Small intestine (tissue), 16 donors: ENCODE results near the gene NLE1. TPM values are rescaled to one million over a fixed set of nuclear protein-coding genes. Genes with fewer than 3 reads are reported as not detected.

ENCODE experiments used
- DNase-seq, 2 donors: peaks; one replicate each; pipeline versions ENCODE4 v3.0.0 to v3.0.0-alpha.2; 2013
- FAIRE-seq: peaks from 2 replicates; lab custom pipeline; 2012; peaks lifted over from hg19 to GRCh38; lab: Jason Lieb, UNC
- H3K27ac ChIP-seq, 3 donors: one replicate each; pipeline ENCODE4 v1.5.1; 2013; ENCODE audit warnings: low read length in 2 of 3, mild to moderate bottlenecking in 2 of 3, control low read depth in 1 of 3, inconsistent platforms in 1 of 3, low read depth in 1 of 3, moderate library complexity in 1 of 3
- H3K27me3 ChIP-seq, 3 donors: one replicate each; pipeline ENCODE4 v1.6.1; 2013; ENCODE audit warnings: low read length in 3 of 3, inconsistent platforms in 1 of 3; ENCODE audit not compliant: control insufficient read depth in 3 of 3, insufficient read depth in 3 of 3
- H3K36me3 ChIP-seq, 3 donors: one replicate each; pipeline ENCODE4 v1.6.1; 2013; ENCODE audit warnings: low read length in 3 of 3, inconsistent platforms in 1 of 3, low read depth in 1 of 3, mild to moderate bottlenecking in 1 of 3, moderate library complexity in 1 of 3; ENCODE audit not compliant: control insufficient read depth in 3 of 3, insufficient read depth in 2 of 3
- H3K4me1 ChIP-seq, 3 donors: one replicate each; pipeline ENCODE4 v1.6.1; 2013; ENCODE audit warnings: low read length in 2 of 3, inconsistent platforms in 1 of 3, low read depth in 1 of 3, mild to moderate bottlenecking in 1 of 3, moderate library complexity in 1 of 3; ENCODE audit not compliant: control insufficient read depth in 3 of 3, insufficient read depth in 2 of 3
- H3K4me3 ChIP-seq, 3 donors: one replicate each; pipeline ENCODE4 v1.5.1; 2013; ENCODE audit warnings: low read length in 3 of 3, control low read depth in 1 of 3, inconsistent platforms in 1 of 3, low read depth in 1 of 3, mild to moderate bottlenecking in 1 of 3, moderate library complexity in 1 of 3
- H3K9me3 ChIP-seq, 2 donors: one replicate each; pipeline ENCODE4 v1.6.1; 2013; ENCODE audit warnings: low read depth in 1 of 2, low read length in 1 of 2; ENCODE audit not compliant: control insufficient read depth in 2 of 2, insufficient read depth in 1 of 2
- WGBS, 3 donors: extraction: QIAGEN DNeasy Blood & Tissue Kit; methylation state at CpG; one replicate each; pipeline ENCODE4 v1.1.7; 2013; 5-methylcytosine and 5-hydroxymethylcytosine counted together
- long read RNA-seq, 10 donors: transcript quantifications; one replicate each; lab custom pipeline, GENCODE V29; 2026
- polyA plus RNA-seq, 4 donors: library from polyadenylated mRNA; stranded (reverse) in 3 of 4; unstranded in 1 of 4; fragments of 200-250 nt in 3 of 4; fragments of 120-200 nt in 1 of 4; gene quantifications; one replicate each; pipeline versions ENCODE4 v1.2.1 to v1.2.3, GENCODE V29; 2013
- donor health status: healthy with polysubstance abuse.
- donor health status: control.
- donor health status: control.
- donor health status: Bipolar disorder and iron deficiency.
- donor health status: healthy.

Gene NLE1
- polyA plus RNA-seq: 10 to 100 TPM in 2 of 4 donors, 1 to 10 TPM in 2; 1.8 to 13.9 (median 7.5) TPM
- long read RNA-seq, donor 1: 0 reads
- long read RNA-seq, donor 2, partial matches to known transcripts: 0 of 2 reads
- long read RNA-seq, donor 2, other reads (novel, unspliced or antisense): 0 of 2 reads
- long read RNA-seq, donor 3, partial matches to known transcripts: 0 of 1 reads
- long read RNA-seq, donor 3, other reads (novel, unspliced or antisense): 0 of 1 reads
- long read RNA-seq, donor 4: 0 reads
- long read RNA-seq, donor 5: 0 reads
- long read RNA-seq, donor 6, partial matches to known transcripts: 0 of 1 reads
- long read RNA-seq, donor 6, other reads (novel, unspliced or antisense): 0 of 1 reads
- long read RNA-seq, donor 7, partial matches to known transcripts: 0 of 4 reads
- long read RNA-seq, donor 7, other reads (novel, unspliced or antisense): 0 of 4 reads
- long read RNA-seq, donor 8: 0 reads
- long read RNA-seq, donor 9: 0 reads
- long read RNA-seq, donor 10, partial matches to known transcripts: 0 of 4 reads
- long read RNA-seq, donor 10, other reads (novel, unspliced or antisense): 0 of 4 reads

GRCh38 chr17:35141681-35142466, at the start of gene NLE1:
Gene NLE1, minus strand, starts transcription at chr17:35142303. Its CDS starts 28 bp downstream, at chr17:35142275.
- FAIRE-seq: no peak

DNA sequence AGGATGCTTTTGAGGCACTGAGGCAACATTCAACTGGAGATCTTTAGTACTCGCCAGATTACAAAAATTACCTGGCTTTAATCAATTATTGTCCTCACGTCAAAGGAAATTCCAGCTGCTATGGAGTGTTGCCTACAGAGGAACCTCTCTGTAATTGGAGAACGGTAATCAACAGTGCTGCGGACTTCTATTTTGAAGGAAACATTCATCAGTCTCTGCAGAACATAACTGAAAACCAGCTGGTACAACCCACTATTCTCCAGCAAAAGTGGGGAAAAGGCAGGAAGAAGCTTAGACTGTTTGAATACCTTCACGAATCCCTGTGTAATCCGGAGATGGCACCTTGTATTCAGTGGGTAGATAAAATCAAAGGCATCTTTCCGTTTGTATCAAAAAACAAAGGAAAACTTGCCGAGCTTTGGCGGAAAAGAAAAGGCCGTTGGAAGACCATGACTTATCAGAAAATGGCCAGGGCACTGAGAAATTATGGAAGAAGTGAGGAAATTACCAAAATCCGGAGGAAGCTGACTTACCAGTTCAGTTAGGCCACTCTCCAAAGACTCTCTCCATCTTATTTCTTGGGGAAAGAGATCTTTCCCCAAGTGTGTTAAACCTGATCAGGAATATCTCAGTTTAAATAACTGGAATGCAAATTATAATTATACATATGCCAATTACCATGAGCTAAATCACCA, 49.0 kb upstream of the NLE1 start:
- no peak for FAIRE-seq
- no peak overlapping the region for H3K4me3 ChIP-seq
- no peak overlapping the region for H3K27ac ChIP-seq
- no peaks in the 10 kb centered on the region for H3K27me3 ChIP-seq
- WGBS, 3 donors: 75 to 81% (median 80%) methylated on average over 11 of the region's 11 CpGs
- peaks cover 0 to 4% of the 10 kb centered on the region in 2 donors for H3K9me3 ChIP-seq
- no peaks in the 10 kb centered on the region for H3K4me1 ChIP-seq
- no peaks in the 10 kb centered on the region for H3K36me3 ChIP-seq
- DNase-seq: no peak

More at GRCh38 chr17:35141681-35142466, at the start of gene NLE1:
- 0 to 1% (median 1%) methylated on average over 59 to 65 of the region's 65 CpGs for WGBS, 3 donors
- peak within 1 kb of the TSS; percentile 71 to 90 (median 80) for H3K4me3 ChIP-seq
- H3K36me3 ChIP-seq: peaks cover 0 to 25% (median 7%) of the 10 kb centered on the region in 3 donors
- no peaks in the 10 kb centered on the region for H3K9me3 ChIP-seq
- no peaks in the 10 kb centered on the region for H3K27me3 ChIP-seq
- H3K4me1 ChIP-seq: no peaks in the 10 kb centered on the region
- H3K27ac ChIP-seq: no peak within 1 kb of the TSS
- peak; percentile 69 to 89 for DNase-seq

DNA sequence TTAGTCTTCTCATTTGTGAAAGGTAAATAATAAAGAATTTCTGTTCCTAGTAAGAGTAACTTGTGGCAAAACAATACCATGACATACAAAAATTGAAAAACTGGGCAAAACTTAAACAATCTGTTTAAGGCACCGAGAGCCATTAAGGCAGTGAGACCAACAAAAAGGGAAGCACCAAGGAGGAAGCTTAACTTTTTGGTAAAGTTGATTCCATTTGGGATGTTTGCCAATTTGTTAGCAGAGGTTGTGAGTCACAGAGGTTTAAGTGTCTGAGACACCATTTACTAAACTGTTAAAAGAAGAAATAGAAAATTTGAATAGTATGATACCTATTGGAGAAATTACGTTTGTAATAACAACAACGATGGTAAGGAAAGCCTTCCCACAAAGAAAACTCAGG, 47.2 kb upstream of the NLE1 start:
- DNase-seq (no peak), FAIRE-seq (no peak)
- WGBS, 3 donors: 74 to 81% (median 79%) methylated on average over 3 of the region's 3 CpGs

GRCh38 chr17:35188111-35188510, 46.0 kb upstream of the NLE1 start:
- Histone ChIP-seq H3K9me3 (no peaks in the 10 kb centered on the region), H3K27me3 (no peaks in the 10 kb centered on the region), H3K4me3 (no peak overlapping the region), H3K27ac (no peak overlapping the region), H3K4me1 (no peaks in the 10 kb centered on the region), H3K36me3 (no peaks in the 10 kb centered on the region)
- 28 to 45% (median 38%) methylated on average over 2 of the region's 2 CpGs for WGBS, 3 donors
- no peak for DNase-seq
- no peak for FAIRE-seq

More for the DNA sequence above, 47.2 kb upstream of the NLE1 start:
- H3K4me1 ChIP-seq: no peaks in the 10 kb centered on the region
- H3K27me3 ChIP-seq: no peaks in the 10 kb centered on the region
- no peak overlapping the region for H3K4me3 ChIP-seq
- H3K27ac ChIP-seq: no peak overlapping the region
- no peaks in the 10 kb centered on the region for H3K36me3 ChIP-seq
- no peaks in the 10 kb centered on the region for H3K9me3 ChIP-seq

- H3K9me3 ChIP-seq: no peaks in the 10 kb centered on the region
- WGBS, 3 donors: 58 to 84% (median 72%) methylated on average over 2 of the region's 2 CpGs
- H3K4me3 ChIP-seq: no peak overlapping the region
- no peaks in the 10 kb centered on the region for H3K36me3 ChIP-seq
- no peak for DNase-seq
- no peaks in the 10 kb centered on the region for H3K4me1 ChIP-seq
- peaks cover 0 to 2% (median 0%) of the 10 kb centered on the region in 3 donors for H3K27me3 ChIP-seq
- H3K27ac ChIP-seq: no peak overlapping the region
- no peak for FAIRE-seq
These were observed 45.4 kb upstream of the NLE1 start for GRCh38 chr17:35187481-35187880.

- no peaks in the 10 kb centered on the region for H3K9me3 ChIP-seq
- H3K27ac ChIP-seq: no peak overlapping the region
- H3K4me1 ChIP-seq: no peaks in the 10 kb centered on the region
- DNase-seq (no peak), FAIRE-seq (no peak)
- H3K4me3 ChIP-seq: no peak overlapping the region
- no peaks in the 10 kb centered on the region for H3K36me3 ChIP-seq
- 49 to 60% (median 57%) methylated on average over 1 of the region's 1 CpG for WGBS, 3 donors
- H3K27me3 ChIP-seq: peaks cover 0 to 2% (median 0%) of the 10 kb centered on the region in 3 donors
These were observed 43.7 kb upstream of the NLE1 start for GRCh38 chr17:35185849-35186248.

- Histone ChIP-seq H3K27me3 (peaks cover 0 to 2% (median 0%) of the 10 kb centered on the region in 3 donors), H3K36me3 (no peaks in the 10 kb centered on the region), H3K4me1 (no peaks in the 10 kb centered on the region), H3K9me3 (no peaks in the 10 kb centered on the region), H3K4me3 (no peak overlapping the region), H3K27ac (no peak overlapping the region)
- DNase-seq (no peak), FAIRE-seq (no peak)
- 39 to 51% (median 45%) methylated on average over 3 of the region's 3 CpGs for WGBS, 3 donors
These were observed 42.2 kb upstream of the NLE1 start for GRCh38 chr17:35184274-35184673.

DNA sequence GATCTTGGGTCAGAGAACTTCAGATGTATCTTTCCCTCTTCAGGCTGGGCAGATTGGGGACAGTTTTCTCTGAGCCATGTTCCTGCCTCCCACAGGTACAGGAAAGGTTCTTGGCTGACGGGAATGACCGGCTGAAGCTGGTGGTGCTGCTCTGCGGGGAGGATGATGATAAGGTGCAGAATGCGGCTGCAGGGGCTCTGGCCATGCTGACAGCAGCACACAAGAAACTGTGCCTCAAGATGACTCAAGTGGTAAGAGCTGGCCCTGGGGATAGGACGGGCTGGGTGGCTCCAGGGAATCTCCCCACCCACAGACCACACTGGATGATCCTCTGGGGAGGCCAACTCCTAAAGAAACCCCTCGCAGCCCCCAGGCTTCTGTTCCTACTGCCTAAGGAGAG, 41.2 kb upstream of the NLE1 start:
- Histone ChIP-seq H3K27me3 (peaks cover 0 to 2% (median 0%) of the 10 kb centered on the region in 3 donors), H3K27ac (no peak overlapping the region), H3K4me1 (no peaks in the 10 kb centered on the region), H3K4me3 (no peak overlapping the region), H3K36me3 (no peaks in the 10 kb centered on the region), H3K9me3 (no peaks in the 10 kb centered on the region)
- FAIRE-seq (no peak), DNase-seq (no peak)
- 48 to 62% (median 53%) methylated on average over 6 of the region's 6 CpGs for WGBS, 3 donors
